Stimulated activated CD4-positive, alpha-beta T cell treated with anti-CD3 and anti-CD28 coated beads, TNF-alpha, amount 100 ng/mL, for 24 hours (primary cell): ENCODE data around the gene SPEF2.

Experiments used
- DNase-seq, 3 experiments: peaks; one replicate each; pipeline ENCODE4 v3.0.0-alpha.2; 2020; ENCODE audit warnings: low read depth in 3 of 3

The SPEF2 gene

GRCh38 chr5:35783551-35783950 lies 165.9 kb downstream of the SPEF2 start:
- no peak for DNase-seq

GRCh38 chr5:35785601-35786085 lies 168.0 kb downstream of the SPEF2 start:
- peak in 2 of 3 experiments; percentile 17 to 53 for DNase-seq

- DNase-seq, result no peak
Observed at GRCh38 chr5:35788724-35789123, 171.1 kb downstream of the SPEF2 start.

GRCh38 chr5:35789732-35790456 lies 172.2 kb downstream of the SPEF2 start:
- DNase-seq, result no peak

- DNase-seq, result no peak
Observed at GRCh38 chr5:35790457-35790822, 172.8 kb downstream of the SPEF2 start.

GRCh38 chr5:35794328-35794619 lies 176.6 kb downstream of the SPEF2 start:
- DNase-seq, result no peak

- DNase-seq, result no peak
Observed at GRCh38 chr5:35794684-35795375, 177.2 kb downstream of the SPEF2 start.

GRCh38 chr5:35799181-35799580 lies 181.5 kb downstream of the SPEF2 start:
- DNase-seq, result no peak

- DNase-seq, result no peak
Observed at GRCh38 chr5:35799753-35800152, 182.1 kb downstream of the SPEF2 start.

GRCh38 chr5:35803191-35803651 lies 185.6 kb downstream of the SPEF2 start:
- no peak for DNase-seq

GRCh38 chr5:35804201-35804653 lies 186.6 kb downstream of the SPEF2 start:
- DNase-seq, result no peak

GRCh38 chr5:35804841-35805240 lies 187.2 kb downstream of the SPEF2 start:
- DNase-seq, result no peak

GRCh38 chr5:35810601-35811000 lies 192.9 kb downstream of the SPEF2 start:
- DNase-seq, result no peak

GRCh38 chr5:35811108-35811741 lies 193.6 kb downstream of the SPEF2 start:
- no peak for DNase-seq

- DNase-seq, result no peak
Observed at GRCh38 chr5:35813521-35813920, 195.9 kb downstream of the SPEF2 start.

GRCh38 chr5:35815089-35815936 lies 197.7 kb downstream of the SPEF2 start:
- DNase-seq, result no peak

GRCh38 chr5:35816881-35817521 lies 199.3 kb downstream of the SPEF2 start:
- DNase-seq, result no peak

GRCh38 chr5:35819026-35819425 lies 201.4 kb downstream of the SPEF2 start:
- DNase-seq, result no peak

- no peak for DNase-seq
Observed at GRCh38 chr5:35819668-35820067, 202.0 kb downstream of the SPEF2 start.

GRCh38 chr5:35820735-35821134 lies 203.1 kb downstream of the SPEF2 start:
- DNase-seq, result no peak

- DNase-seq, result no peak
Observed at GRCh38 chr5:35821513-35821912, 203.8 kb downstream of the SPEF2 start.
